Measurements from ENCODE around the gene ESR1. TPM values are rescaled to one million over a fixed set of nuclear protein-coding genes. Genes with fewer than 3 reads are reported as not detected.

Gene ESR1
- polyA plus RNA-seq, 1 of the 3 experiments (the other 2 are of a cell fraction), result under 0.01 TPM

DNA sequence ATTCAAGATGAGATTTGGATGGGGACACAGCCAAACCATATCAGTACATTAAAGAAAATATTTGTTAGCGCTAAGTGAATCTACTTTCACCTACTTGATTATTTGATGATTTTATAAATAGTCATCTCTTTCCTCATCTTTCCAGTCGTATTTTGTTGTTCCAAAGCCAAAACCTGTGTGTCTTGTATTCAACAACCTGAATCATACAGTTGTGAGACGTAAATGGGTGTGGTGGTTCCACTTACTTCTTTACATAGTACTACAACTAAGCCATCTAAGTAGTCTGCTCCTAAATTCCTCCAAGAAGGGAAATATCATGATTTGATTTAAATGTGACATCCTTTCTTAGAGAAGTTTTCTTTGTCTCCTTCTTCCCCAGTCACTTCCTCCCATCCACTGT, 132.8 kb downstream of the ESR1 start:
- H4K20me1 ChIP-seq (ENCODE audit: insufficient read depth), result no peaks in the 10 kb centered on the region
- no peaks in the 10 kb centered on the region for H3K27me3 ChIP-seq (ENCODE audit: insufficient read depth)
- no peaks in the 10 kb centered on the region for H3K9me3 ChIP-seq
- no peaks in the 10 kb centered on the region for H3K36me3 ChIP-seq (replicated peaks in 1 of 2; ENCODE audit: control insufficient read depth in 1 of 2, insufficient read depth in 2 of 2, low read length in 1 of 2)
- no peak overlapping the region for H2AFZ ChIP-seq (ENCODE audit: low read depth)
- 34% methylated on average over 3 of the region's 3 CpGs for WGBS (ENCODE audit: low lambda C conversion rate)
- H3K27ac ChIP-seq (ENCODE audit: low read depth in 2 of 2, low read length in 1 of 2), result no peak overlapping the region
- no peaks in the 10 kb centered on the region for H3K79me2 ChIP-seq (ENCODE audit: insufficient read depth)
- no peaks in the 10 kb centered on the region for H3K4me1 ChIP-seq (ENCODE audit: control insufficient read depth in 1 of 2, insufficient read depth in 2 of 2, low read depth in 1 of 2, low read length in 1 of 2)
- no peak for DNase-seq
- no peak overlapping the region for H3K4me2 ChIP-seq
- no peaks in the 10 kb centered on the region for H3K9me2 ChIP-seq
- ChIA-PET CTCF (no interaction called here), POLR2A (no interaction called here)
- TF ChIP-seq TAF1 (IDR thresholded peaks at IDR 0.05; ENCODE audit: borderline replicate concordance, low read depth, low read length), result no peak
- TF ChIP-seq TEAD4 (IDR thresholded peaks at IDR 0.05; ENCODE audit: borderline replicate concordance, insufficient read depth), result no peak
- no peak for TF ChIP-seq GABPA (IDR thresholded peaks at IDR 0.05; ENCODE audit: low read depth)
- TF ChIP-seq FOSL2 (IDR thresholded peaks at IDR 0.05; ENCODE audit: borderline replicate concordance, low read depth), result no peak
- no peak for TF ChIP-seq CHD2 (IDR thresholded peaks at IDR 0.05; ENCODE audit: low read length, partially characterized antibody)
- TF ChIP-seq EP300 (IDR thresholded peaks at IDR 0.05; ENCODE audit: borderline replicate concordance in 1 of 2, low read depth in 1 of 2, low read length in 1 of 2), result no peak
- TF ChIP-seq GATA2 (CRISPR knock-in tag; IDR thresholded peaks at IDR 0.05), result no peak
- TF ChIP-seq SMC3 (IDR thresholded peaks at IDR 0.05; ENCODE audit: low read depth, low read length), result no peak
- no peak for TF ChIP-seq ELF1 (IDR thresholded peaks at IDR 0.05)
- TF ChIP-seq, protein P1, sequence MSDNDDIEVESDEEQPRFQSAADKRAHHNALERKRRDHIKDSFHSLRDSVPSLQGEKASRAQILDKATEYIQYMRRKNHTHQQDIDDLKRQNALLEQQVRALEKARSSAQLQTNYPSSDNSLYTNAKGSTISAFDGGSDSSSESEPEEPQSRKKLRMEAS (IDR thresholded peaks at IDR 0.05; ENCODE audit: low read depth), result no peak
- TF ChIP-seq RCOR1 (IDR thresholded peaks at IDR 0.05; ENCODE audit: low read length), result no peak
- TF ChIP-seq NRF1 (IDR thresholded peaks at IDR 0.05; ENCODE audit: low read depth, low read length), result no peak
- TF ChIP-seq, protein P2, sequence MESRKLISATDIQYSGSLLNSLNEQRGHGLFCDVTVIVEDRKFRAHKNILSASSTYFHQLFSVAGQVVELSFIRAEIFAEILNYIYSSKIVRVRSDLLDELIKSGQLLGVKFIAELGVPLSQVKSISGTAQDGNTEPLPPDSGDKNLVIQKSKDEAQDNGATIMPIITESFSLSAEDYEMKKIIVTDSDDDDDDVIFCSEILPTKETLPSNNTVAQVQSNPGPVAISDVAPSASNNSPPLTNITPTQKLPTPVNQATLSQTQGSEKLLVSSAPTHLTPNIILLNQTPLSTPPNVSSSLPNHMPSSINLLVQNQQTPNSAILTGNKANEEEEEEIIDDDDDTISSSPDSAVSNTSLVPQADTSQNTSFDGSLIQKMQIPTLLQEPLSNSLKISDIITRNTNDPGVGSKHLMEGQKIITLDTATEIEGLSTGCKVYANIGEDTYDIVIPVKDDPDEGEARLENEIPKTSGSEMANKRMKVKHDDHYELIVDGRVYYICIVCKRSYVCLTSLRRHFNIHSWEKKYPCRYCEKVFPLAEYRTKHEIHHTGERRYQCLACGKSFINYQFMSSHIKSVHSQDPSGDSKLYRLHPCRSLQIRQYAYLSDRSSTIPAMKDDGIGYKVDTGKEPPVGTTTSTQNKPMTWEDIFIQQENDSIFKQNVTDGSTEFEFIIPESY (IDR thresholded peaks at IDR 0.05; ENCODE audit: borderline replicate concordance, low read depth), result no peak
- H3K4me3 ChIP-seq (ENCODE audit: low read depth in 2 of 2, low read length in 1 of 2), result no peak overlapping the region
- no peak overlapping the region for H3K9ac ChIP-seq
- H3F3A ChIP-seq (replicated peaks; ENCODE audit: insufficient read depth), result no peaks in the 10 kb centered on the region

DNA sequence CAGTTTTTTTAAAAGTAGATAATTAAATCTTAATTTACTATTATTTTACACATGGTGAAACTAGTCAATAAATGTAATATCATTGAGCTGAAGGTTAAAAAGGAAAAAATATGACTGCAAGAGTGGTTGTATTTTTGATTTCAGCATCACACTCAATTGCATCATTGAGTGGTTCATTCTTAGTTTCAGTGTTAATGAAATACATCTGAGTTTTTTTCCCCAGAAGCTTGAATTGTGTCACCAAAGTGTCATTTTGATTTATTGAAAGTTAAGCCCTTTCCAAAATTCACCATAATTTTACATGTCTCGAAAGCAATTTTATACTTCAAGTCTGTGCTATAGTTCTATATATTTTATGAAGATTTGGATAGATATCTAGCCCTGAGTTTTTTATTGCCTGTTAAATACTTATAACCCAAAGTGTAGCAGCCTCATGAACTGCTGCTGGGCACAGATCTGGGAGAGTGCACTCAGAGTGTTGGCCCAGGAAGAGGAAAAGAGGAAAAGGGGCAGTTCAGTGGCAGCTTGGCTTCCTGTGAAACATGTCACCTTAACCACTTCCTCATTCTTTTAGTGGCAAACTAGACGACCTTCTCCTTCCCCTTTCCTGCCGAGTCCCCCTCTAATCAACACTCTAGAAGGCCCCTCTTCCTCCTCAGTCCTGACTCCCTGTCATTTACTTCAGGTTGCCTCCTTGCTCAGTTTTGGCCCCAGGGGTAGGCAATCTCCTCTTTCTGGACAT, 140.7 kb downstream of the ESR1 start:
- H3K4me3 ChIP-seq (ENCODE audit: low read depth in 2 of 2, low read length in 1 of 2), result no peak overlapping the region
- 13% methylated on average over 3 of the region's 3 CpGs for WGBS (ENCODE audit: low lambda C conversion rate)
- H4K20me1 ChIP-seq (ENCODE audit: insufficient read depth), result no peaks in the 10 kb centered on the region
- H2AFZ ChIP-seq (ENCODE audit: low read depth), result no peak overlapping the region
- ChIA-PET CTCF (no interaction called here), POLR2A (no interaction called here)
- no peaks in the 10 kb centered on the region for H3K36me3 ChIP-seq (replicated peaks in 1 of 2; ENCODE audit: control insufficient read depth in 1 of 2, insufficient read depth in 2 of 2, low read length in 1 of 2)
- no peak for DNase-seq
- no peaks in the 10 kb centered on the region for H3K27me3 ChIP-seq (ENCODE audit: insufficient read depth)
- no peaks in the 10 kb centered on the region for H3K9me2 ChIP-seq
- TF ChIP-seq SMC3 (IDR thresholded peaks at IDR 0.05; ENCODE audit: low read depth, low read length) (no peak), ELF1 (IDR thresholded peaks at IDR 0.05) (no peak), JUND (IDR thresholded peaks at IDR 0.05) (no peak), RXRA (IDR thresholded peaks at IDR 0.05; ENCODE audit: borderline replicate concordance, low read depth) (no peak), NFIC (IDR thresholded peaks at IDR 0.05; ENCODE audit: borderline replicate concordance) (no peak), RFX5 (IDR thresholded peaks at IDR 0.05; ENCODE audit: low read length) (no peak), TAF1 (IDR thresholded peaks at IDR 0.05; ENCODE audit: borderline replicate concordance, low read depth, low read length) (no peak), FOXJ3 (CRISPR knock-in tag; IDR thresholded peaks at IDR 0.05) (no peak), TCF12 (IDR thresholded peaks at IDR 0.05) (no peak)
- TF ChIP-seq, protein P3, sequence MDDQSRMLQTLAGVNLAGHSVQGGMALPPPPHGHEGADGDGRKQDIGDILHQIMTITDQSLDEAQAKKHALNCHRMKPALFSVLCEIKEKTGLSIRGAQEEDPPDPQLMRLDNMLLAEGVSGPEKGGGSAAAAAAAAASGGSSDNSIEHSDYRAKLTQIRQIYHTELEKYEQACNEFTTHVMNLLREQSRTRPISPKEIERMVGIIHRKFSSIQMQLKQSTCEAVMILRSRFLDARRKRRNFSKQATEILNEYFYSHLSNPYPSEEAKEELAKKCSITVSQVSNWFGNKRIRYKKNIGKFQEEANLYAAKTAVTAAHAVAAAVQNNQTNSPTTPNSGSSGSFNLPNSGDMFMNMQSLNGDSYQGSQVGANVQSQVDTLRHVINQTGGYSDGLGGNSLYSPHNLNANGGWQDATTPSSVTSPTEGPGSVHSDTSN (IDR thresholded peaks at IDR 0.05), result no peak
- TF ChIP-seq, protein P4, sequence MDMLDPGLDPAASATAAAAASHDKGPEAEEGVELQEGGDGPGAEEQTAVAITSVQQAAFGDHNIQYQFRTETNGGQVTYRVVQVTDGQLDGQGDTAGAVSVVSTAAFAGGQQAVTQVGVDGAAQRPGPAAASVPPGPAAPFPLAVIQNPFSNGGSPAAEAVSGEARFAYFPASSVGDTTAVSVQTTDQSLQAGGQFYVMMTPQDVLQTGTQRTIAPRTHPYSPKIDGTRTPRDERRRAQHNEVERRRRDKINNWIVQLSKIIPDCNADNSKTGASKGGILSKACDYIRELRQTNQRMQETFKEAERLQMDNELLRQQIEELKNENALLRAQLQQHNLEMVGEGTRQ (IDR thresholded peaks at IDR 0.05; ENCODE audit: borderline replicate concordance, low read depth, low read length), result no peak
- TF ChIP-seq, protein P1 (IDR thresholded peaks at IDR 0.05; ENCODE audit: low read depth), result no peak
- H3F3A ChIP-seq (replicated peaks; ENCODE audit: insufficient read depth), result no peaks in the 10 kb centered on the region
- H3K4me2 ChIP-seq, result no peak overlapping the region
- no peak overlapping the region for H3K27ac ChIP-seq (ENCODE audit: low read depth in 2 of 2, low read length in 1 of 2)
- no peaks in the 10 kb centered on the region for H3K9me3 ChIP-seq
- H3K79me2 ChIP-seq (ENCODE audit: insufficient read depth), result no peaks in the 10 kb centered on the region
- no peaks in the 10 kb centered on the region for H3K4me1 ChIP-seq (ENCODE audit: control insufficient read depth in 1 of 2, insufficient read depth in 2 of 2, low read depth in 1 of 2, low read length in 1 of 2)
- H3K9ac ChIP-seq, result no peak overlapping the region

Measured in SK-N-SH (cell line).